ENCODE measurements around the gene ATG2B. TPM values are rescaled to one million over a fixed set of nuclear protein-coding genes. Genes with fewer than 3 reads are reported as not detected.
"Not testable (repeated sequence)": the region's sequence is repeated elsewhere in the genome, so short reads cannot be mapped to it uniquely, and the experiment has no call there.

ATG2B gene
- total RNA-seq, 2 donors from 2014 or later = 29.1 to 47.4 TPM

DNA sequence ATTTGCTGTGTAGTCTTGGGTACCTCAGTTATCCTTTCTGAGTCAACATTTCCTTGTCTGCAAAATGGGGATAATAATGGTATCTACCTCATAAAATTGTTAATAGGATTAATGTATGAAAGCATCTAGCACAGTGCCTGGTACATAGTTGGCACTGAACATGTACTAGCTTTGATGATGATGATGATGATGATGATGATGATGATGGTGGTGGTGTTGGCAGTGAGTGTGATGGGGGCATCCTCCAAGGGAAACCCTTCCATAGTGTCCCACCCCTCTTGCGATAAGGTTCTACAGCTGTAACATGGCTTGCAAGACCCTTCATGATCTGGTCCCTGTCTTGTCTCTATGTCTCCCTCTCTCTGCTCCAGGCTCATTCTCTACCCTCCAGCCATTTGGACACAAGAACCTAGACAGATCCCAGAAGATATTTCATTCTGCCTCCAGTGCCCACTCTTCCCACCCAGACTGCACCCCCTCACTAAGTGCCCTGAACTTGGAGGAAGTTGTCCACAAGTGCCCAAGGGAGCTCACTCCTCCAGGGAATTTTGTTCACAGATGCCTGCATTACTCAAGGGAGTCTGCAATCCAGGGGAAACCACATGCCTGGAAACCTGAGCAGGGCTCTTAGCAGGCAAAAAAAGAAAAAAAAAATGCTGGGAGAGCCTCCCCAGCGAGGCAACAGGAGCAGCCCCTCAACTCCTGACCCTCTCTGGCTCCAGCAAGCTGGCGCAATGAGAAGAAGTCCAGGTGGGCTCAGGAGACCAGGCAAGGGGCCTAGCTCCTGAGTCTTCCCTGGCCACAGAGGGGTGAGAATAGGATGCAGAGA is 117.2 kb downstream of the ATG2B start:
- no peaks in the 10 kb centered on the region for H3K4me1 ChIP-seq (ENCODE audit: control insufficient read depth in 1 of 2, low read depth in 2 of 2)
- ATAC-seq (ENCODE audit: insufficient number of reproducible peaks, low FRiP score, low read depth) (no peak), DNase-seq (ENCODE audit: low spot score) (no peak)
- H3K9me3 ChIP-seq = no peaks in the 10 kb centered on the region
- no peak overlapping the region for H3K27ac ChIP-seq
- H3K36me3 ChIP-seq = no peaks in the 10 kb centered on the region
- TF ChIP-seq, protein P1, sequence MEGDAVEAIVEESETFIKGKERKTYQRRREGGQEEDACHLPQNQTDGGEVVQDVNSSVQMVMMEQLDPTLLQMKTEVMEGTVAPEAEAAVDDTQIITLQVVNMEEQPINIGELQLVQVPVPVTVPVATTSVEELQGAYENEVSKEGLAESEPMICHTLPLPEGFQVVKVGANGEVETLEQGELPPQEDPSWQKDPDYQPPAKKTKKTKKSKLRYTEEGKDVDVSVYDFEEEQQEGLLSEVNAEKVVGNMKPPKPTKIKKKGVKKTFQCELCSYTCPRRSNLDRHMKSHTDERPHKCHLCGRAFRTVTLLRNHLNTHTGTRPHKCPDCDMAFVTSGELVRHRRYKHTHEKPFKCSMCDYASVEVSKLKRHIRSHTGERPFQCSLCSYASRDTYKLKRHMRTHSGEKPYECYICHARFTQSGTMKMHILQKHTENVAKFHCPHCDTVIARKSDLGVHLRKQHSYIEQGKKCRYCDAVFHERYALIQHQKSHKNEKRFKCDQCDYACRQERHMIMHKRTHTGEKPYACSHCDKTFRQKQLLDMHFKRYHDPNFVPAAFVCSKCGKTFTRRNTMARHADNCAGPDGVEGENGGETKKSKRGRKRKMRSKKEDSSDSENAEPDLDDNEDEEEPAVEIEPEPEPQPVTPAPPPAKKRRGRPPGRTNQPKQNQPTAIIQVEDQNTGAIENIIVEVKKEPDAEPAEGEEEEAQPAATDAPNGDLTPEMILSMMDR (IDR thresholded peaks at IDR 0.05) = no peak
- no peak overlapping the region for H3K4me3 ChIP-seq
- H3K27me3 ChIP-seq (replicated peaks; ENCODE audit: insufficient read depth) = no peaks in the 10 kb centered on the region

DNA sequence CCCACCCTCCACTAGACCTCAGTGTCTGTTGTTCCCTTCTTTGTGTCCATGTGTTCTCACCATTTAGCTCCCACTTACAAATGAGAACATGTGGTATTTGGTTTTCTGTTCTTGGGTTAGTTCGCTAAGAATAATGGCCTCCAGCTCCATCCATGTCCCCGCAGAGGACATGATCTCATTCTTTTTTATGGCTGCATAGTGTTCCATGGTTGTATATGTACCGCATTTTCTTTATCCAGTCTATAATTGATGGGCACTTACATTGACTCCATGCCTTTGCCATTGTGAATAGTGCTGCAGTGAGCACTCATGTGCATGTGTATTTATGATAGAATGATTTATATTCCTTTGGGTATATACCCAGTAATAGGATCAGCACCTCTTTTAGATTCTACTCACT is 118.1 kb downstream of the ATG2B start:
- not testable (repeated sequence) for H3K4me1 ChIP-seq (ENCODE audit: control insufficient read depth in 1 of 2, low read depth in 2 of 2); ATAC-seq (ENCODE audit: insufficient number of reproducible peaks, low FRiP score, low read depth); H3K9me3 ChIP-seq; H3K27ac ChIP-seq; H3K27me3 ChIP-seq (replicated peaks; ENCODE audit: insufficient read depth); H3K4me3 ChIP-seq; DNase-seq (ENCODE audit: low spot score); H3K36me3 ChIP-seq

DNA sequence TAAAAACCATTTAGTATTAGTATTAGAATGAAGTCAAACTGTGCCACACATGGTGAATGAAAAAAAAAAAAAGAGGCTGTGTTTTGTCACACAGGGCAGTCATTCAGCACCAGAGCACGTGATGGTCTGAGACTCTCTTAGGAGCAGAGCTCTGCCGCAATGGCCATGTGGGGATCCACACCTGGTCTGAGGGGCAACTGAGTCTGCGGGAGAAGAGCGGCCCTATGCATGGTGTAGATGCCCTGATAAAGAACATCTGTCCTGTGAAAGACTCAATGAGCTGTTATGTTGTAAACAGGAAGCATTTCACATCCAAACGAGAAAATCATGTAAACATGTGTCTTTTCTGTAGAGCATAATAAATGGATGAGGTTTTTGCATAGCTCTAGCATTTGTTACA is 119.4 kb downstream of the ATG2B start:
- no peak for DNase-seq (ENCODE audit: low spot score)
- H3K9me3 ChIP-seq = no peaks in the 10 kb centered on the region
- H3K4me3 ChIP-seq = no peak overlapping the region
- no peak overlapping the region for H3K27ac ChIP-seq
- no peaks in the 10 kb centered on the region for H3K4me1 ChIP-seq (ENCODE audit: control insufficient read depth in 1 of 2, low read depth in 2 of 2)
- H3K36me3 ChIP-seq = no peaks in the 10 kb centered on the region
- no peaks in the 10 kb centered on the region for H3K27me3 ChIP-seq (replicated peaks; ENCODE audit: insufficient read depth)
- ATAC-seq (ENCODE audit: insufficient number of reproducible peaks, low FRiP score, low read depth) = no peak
- TF ChIP-seq, protein P1 (IDR thresholded peaks at IDR 0.05) = no peak

DNA sequence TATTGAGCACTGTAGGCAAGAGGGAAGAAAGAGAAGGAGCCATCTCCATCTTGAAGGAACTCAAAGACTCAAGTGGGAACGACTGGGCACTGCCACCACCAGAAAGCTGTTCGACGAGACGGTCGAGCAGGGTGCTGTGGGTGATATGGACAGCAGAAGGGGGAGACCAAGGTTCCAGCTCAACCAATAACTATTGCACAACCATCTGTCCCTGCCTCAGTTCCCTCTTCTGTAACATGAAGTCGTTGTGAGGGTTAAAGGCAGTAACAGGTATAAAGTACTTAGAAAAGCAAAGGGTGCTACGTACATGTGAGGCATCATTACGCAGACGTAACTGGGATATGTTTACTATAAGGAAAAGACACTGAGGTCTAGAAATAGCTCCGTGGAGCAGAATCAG is 121.0 kb downstream of the ATG2B start:
- ATAC-seq (ENCODE audit: insufficient number of reproducible peaks, low FRiP score, low read depth) = no peak
- TF ChIP-seq, protein P1 (IDR thresholded peaks at IDR 0.05) = no peak
- H3K4me1 ChIP-seq (ENCODE audit: control insufficient read depth in 1 of 2, low read depth in 2 of 2) = no peaks in the 10 kb centered on the region
- H3K36me3 ChIP-seq = no peaks in the 10 kb centered on the region
- DNase-seq (ENCODE audit: low spot score) = no peak
- no peaks in the 10 kb centered on the region for H3K27me3 ChIP-seq (replicated peaks; ENCODE audit: insufficient read depth)
- no peak overlapping the region for H3K4me3 ChIP-seq
- no peak overlapping the region for H3K27ac ChIP-seq
- H3K9me3 ChIP-seq = no peaks in the 10 kb centered on the region

GRCh38 chr14:96240641-96241040 is 122.5 kb downstream of the ATG2B start:
- Histone ChIP-seq H3K27ac (no peak overlapping the region), H3K4me3 (no peak overlapping the region), H3K4me1 (ENCODE audit: control insufficient read depth in 1 of 2, low read depth in 2 of 2) (no peaks in the 10 kb centered on the region), H3K36me3 (no peaks in the 10 kb centered on the region), H3K9me3 (no peaks in the 10 kb centered on the region), H3K27me3 (replicated peaks; ENCODE audit: insufficient read depth) (no peaks in the 10 kb centered on the region)
- ATAC-seq (ENCODE audit: insufficient number of reproducible peaks, low FRiP score, low read depth) (no peak), DNase-seq (ENCODE audit: low spot score) (no peak)
- TF ChIP-seq, protein P1 (IDR thresholded peaks at IDR 0.05) = no peak

Measured in thoracic aorta (tissue), 2 donors.